GM12801 (cell line): ENCODE data around the gene LRP11.

Experiments used
- TF ChIP-seq, protein P1 (sequence below): IDR thresholded peaks from one replicate; pipeline ENCODE4 v1.5.1; 2011; ENCODE audit warnings: control low read depth; ENCODE audit not compliant: insufficient read length; ENCODE audit errors: extremely low read depth

Gene LRP11

DNA sequence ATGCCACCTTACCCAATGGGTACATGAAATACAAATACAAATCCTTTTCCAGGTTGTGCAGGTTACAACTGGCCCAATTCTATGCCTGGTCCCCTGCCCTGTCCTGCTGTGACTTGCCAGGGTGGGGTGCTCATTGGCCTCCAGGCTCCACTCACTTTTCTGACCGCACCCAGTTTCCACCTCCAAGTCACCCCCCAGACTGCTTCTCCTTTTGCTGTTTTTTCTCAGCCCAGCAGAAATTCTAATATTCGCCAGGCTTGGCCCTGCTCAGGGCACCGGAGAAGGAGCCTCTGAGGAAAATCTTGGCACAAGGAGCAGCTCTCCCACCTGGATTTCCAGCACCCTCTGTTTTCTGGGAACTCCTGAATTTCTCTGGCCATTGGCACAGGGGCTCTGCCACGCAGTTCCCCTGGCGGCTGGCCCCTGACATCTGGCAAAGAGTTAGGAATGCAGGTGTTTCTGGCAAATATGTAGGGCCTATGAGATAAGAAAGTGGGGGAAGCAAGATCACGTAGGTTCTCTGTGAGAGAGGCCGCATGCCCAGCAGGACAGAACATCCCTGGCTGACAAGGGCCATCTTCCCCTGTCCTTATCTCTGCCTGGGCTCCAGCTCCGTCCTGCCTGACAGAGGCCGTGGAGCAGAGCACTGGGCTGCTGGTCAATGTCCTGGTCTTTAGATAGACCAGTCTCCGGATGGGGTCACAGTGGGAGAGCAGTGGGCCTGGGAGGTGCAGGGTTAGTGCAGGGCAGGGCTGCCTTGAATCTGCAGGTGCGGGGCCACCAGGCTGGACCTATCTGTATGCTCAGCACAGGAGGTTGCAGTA lies 36.7 kb upstream of the LRP11 start:
- TF ChIP-seq, protein P1, sequence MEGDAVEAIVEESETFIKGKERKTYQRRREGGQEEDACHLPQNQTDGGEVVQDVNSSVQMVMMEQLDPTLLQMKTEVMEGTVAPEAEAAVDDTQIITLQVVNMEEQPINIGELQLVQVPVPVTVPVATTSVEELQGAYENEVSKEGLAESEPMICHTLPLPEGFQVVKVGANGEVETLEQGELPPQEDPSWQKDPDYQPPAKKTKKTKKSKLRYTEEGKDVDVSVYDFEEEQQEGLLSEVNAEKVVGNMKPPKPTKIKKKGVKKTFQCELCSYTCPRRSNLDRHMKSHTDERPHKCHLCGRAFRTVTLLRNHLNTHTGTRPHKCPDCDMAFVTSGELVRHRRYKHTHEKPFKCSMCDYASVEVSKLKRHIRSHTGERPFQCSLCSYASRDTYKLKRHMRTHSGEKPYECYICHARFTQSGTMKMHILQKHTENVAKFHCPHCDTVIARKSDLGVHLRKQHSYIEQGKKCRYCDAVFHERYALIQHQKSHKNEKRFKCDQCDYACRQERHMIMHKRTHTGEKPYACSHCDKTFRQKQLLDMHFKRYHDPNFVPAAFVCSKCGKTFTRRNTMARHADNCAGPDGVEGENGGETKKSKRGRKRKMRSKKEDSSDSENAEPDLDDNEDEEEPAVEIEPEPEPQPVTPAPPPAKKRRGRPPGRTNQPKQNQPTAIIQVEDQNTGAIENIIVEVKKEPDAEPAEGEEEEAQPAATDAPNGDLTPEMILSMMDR, result no peak

GRCh38 chr6:149899926-149900619 lies 35.9 kb upstream of the LRP11 start:
- TF ChIP-seq, protein P1, result no peak

GRCh38 chr6:149899486-149899885 lies 35.3 kb upstream of the LRP11 start:
- TF ChIP-seq, protein P1, result no peak

- TF ChIP-seq, protein P1, result no peak
These were observed 34.8 kb upstream of the LRP11 start for GRCh38 chr6:149898966-149899365.

- TF ChIP-seq, protein P1, result no peak
These were observed 33.9 kb upstream of the LRP11 start, which contains the start of gene RAET1E for GRCh38 chr6:149897855-149898744. TSS of gene RAET1E (minus strand) at chr6:149898113. CDS start at chr6:149890901, 7,212 bp downstream.

GRCh38 chr6:149897015-149897697 lies 33.0 kb upstream of the LRP11 start:
- TF ChIP-seq, protein P1, result no peak
